ENCODE results near the gene ZBTB6. TPM values are rescaled to one million over a fixed set of nuclear protein-coding genes. Genes with fewer than 3 reads are reported as not detected.
A peak's percentile ranks its signal among the peaks of the same experiment; 100 is the strongest.
"Not testable (repeated sequence)": the region's sequence is repeated elsewhere in the genome, so short reads cannot be mapped to it uniquely, and the experiment has no call there.

ZBTB6 gene
- total and polyA plus RNA-seq, 8 donors: 2.3 to 21.3 (median 4.5) TPM

- Histone ChIP-seq H3K27me3 (no peaks in the 10 kb centered on the region), H3K36me3 (peaks cover 3 to 39% (median 21%) of the 10 kb centered on the region in 4 donors), H3K4me3 (no peak overlapping the region), H3K9me3 (no peaks in the 10 kb centered on the region), H3K4me1 (peaks cover 0 to 4% (median 0%) of the 10 kb centered on the region in 4 donors), H3K27ac (no peak overlapping the region)
- TF ChIP-seq POLR2A (IDR thresholded peaks at IDR 0.05) (no peak), CTCF (IDR thresholded peaks at IDR 0.05) (no peak), POLR2AphosphoS5 (IDR thresholded peaks at IDR 0.05) (no peak), EP300 (IDR thresholded peaks at IDR 0.05) (no peak)
- no peak for DNase-seq
- 86 to 94% (median 89%) methylated on average over 3 of the region's 3 CpGs for WGBS, 5 donors
- intact Hi-C loops (cut with DNase I; ENCODE audit: low total_unique reads): no loop called here
Measured at GRCh38 chr9:122923947-122924346, 10.8 kb upstream of the ZBTB6 start.

GRCh38 chr9:122922713-122923112 is 9.6 kb upstream of the ZBTB6 start:
- H3K27me3 ChIP-seq: no peaks in the 10 kb centered on the region
- H3K9me3 ChIP-seq: no peaks in the 10 kb centered on the region
- H3K4me3 ChIP-seq: no peak overlapping the region
- 91 to 96% (median 92%) methylated on average over 8 of the region's 8 CpGs for WGBS, 5 donors
- peaks cover 9 to 50% (median 31%) of the 10 kb centered on the region in 4 donors for H3K36me3 ChIP-seq
- H3K27ac ChIP-seq: no peak overlapping the region
- intact Hi-C loops (cut with DNase I; ENCODE audit: low total_unique reads): no loop called here
- DNase-seq: no peak
- no peaks in the 10 kb centered on the region for H3K4me1 ChIP-seq
- TF ChIP-seq POLR2A (IDR thresholded peaks at IDR 0.05) (no peak), POLR2AphosphoS5 (IDR thresholded peaks at IDR 0.05) (no peak), CTCF (IDR thresholded peaks at IDR 0.05) (no peak), EP300 (IDR thresholded peaks at IDR 0.05) (no peak)

- intact Hi-C loops (cut with DNase I; ENCODE audit: low total_unique reads): no loop called here
- Histone ChIP-seq H3K27me3 (no peaks in the 10 kb centered on the region), H3K4me1 (peaks cover 0 to 8% (median 7%) of the 10 kb centered on the region in 4 donors), H3K36me3 (peaks cover 9 to 46% (median 31%) of the 10 kb centered on the region in 4 donors), H3K9me3 (no peaks in the 10 kb centered on the region), H3K27ac (no peak overlapping the region), H3K4me3 (no peak overlapping the region)
- no peak for TF ChIP-seq EP300 (IDR thresholded peaks at IDR 0.05)
- TF ChIP-seq POLR2A (IDR thresholded peaks at IDR 0.05): no peak
- no peak for TF ChIP-seq CTCF (IDR thresholded peaks at IDR 0.05)
- TF ChIP-seq POLR2AphosphoS5 (IDR thresholded peaks at IDR 0.05): no peak
- no peak for DNase-seq
- 85 to 90% (median 90%) methylated on average over 2 of the region's 2 CpGs for WGBS, 5 donors
Measured at GRCh38 chr9:122918310-122918709, 5.2 kb upstream of the ZBTB6 start.

- Histone ChIP-seq H3K27me3 (no peaks in the 10 kb centered on the region), H3K36me3 (peaks cover 8 to 33% (median 26%) of the 10 kb centered on the region in 4 donors), H3K9me3 (no peaks in the 10 kb centered on the region), H3K27ac (peak overlapping the region; percentile 68 to 86 (median 83)), H3K4me1 (peaks cover 0 to 21% (median 20%) of the 10 kb centered on the region in 4 donors), H3K4me3 (peak overlapping the region; percentile 55 to 87 (median 65))
- intact Hi-C loops (cut with DNase I; ENCODE audit: low total_unique reads): no loop called here
- no peak for DNase-seq
- TF ChIP-seq POLR2AphosphoS5 (IDR thresholded peaks at IDR 0.05): no peak
- no peak for TF ChIP-seq POLR2A (IDR thresholded peaks at IDR 0.05)
- TF ChIP-seq EP300 (IDR thresholded peaks at IDR 0.05): no peak
- no peak for TF ChIP-seq CTCF (IDR thresholded peaks at IDR 0.05)
- WGBS, 5 donors: 3 to 5% (median 4%) methylated on average over 8 to 9 of the region's 9 CpGs
Measured at GRCh38 chr9:122912671-122912963, 506 bp downstream of the ZBTB6 start.

- H3K4me3 ChIP-seq; H3K9me3 ChIP-seq; intact Hi-C loops (cut with DNase I; ENCODE audit: low total_unique reads); DNase-seq; H3K27me3 ChIP-seq: not testable (repeated sequence)
- Histone ChIP-seq H3K27ac (peak overlapping the region in 1 of 5 donors; percentile 97), H3K36me3 (peaks cover 7 to 28% (median 18%) of the 10 kb centered on the region in 4 donors), H3K4me1 (peaks cover 15 to 37% (median 27%) of the 10 kb centered on the region in 4 donors)
- 92 to 97% (median 95%) methylated on average over 16 of the region's 16 CpGs for WGBS, 5 donors
Measured at GRCh38 chr9:122906122-122906521, 7.0 kb downstream of the ZBTB6 start.

Measured in stomach (tissue), 9 donors.